ENCODE measurements around the gene PLEK. TPM values are rescaled to one million over a fixed set of nuclear protein-coding genes. Genes with fewer than 3 reads are reported as not detected.

The PLEK gene
- total RNA-seq, 4 donors from 2014 or later, result under 0.01 to 7.5 (median 3.4) TPM

DNA sequence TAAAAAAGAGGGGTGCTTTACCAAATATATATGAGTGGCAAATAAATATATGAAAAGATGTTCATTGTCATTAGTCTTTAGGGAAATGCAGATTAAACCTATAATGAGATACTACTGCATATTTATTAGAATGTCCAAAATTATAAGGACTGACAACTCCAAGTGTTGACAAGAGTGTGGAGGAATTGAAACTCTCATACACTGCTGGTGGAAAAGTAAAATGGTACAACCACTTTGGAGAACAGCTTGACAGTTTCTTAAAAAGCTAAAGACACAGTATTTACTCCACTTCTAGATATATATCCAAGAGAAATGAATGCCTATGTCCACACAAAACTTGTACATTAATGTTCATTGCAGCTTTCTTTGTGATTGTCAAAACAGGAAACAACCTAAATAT is 50.4 kb downstream of the PLEK start:
- intact Hi-C loops (cut with DNase I; ENCODE audit: low total_unique reads), result no loop called here
- no peaks in the 10 kb centered on the region for H3K4me1 ChIP-seq
- no peaks in the 10 kb centered on the region for H3K27me3 ChIP-seq
- no peak overlapping the region for H3K27ac ChIP-seq
- TF ChIP-seq, protein P1, sequence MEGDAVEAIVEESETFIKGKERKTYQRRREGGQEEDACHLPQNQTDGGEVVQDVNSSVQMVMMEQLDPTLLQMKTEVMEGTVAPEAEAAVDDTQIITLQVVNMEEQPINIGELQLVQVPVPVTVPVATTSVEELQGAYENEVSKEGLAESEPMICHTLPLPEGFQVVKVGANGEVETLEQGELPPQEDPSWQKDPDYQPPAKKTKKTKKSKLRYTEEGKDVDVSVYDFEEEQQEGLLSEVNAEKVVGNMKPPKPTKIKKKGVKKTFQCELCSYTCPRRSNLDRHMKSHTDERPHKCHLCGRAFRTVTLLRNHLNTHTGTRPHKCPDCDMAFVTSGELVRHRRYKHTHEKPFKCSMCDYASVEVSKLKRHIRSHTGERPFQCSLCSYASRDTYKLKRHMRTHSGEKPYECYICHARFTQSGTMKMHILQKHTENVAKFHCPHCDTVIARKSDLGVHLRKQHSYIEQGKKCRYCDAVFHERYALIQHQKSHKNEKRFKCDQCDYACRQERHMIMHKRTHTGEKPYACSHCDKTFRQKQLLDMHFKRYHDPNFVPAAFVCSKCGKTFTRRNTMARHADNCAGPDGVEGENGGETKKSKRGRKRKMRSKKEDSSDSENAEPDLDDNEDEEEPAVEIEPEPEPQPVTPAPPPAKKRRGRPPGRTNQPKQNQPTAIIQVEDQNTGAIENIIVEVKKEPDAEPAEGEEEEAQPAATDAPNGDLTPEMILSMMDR (IDR thresholded peaks at IDR 0.05), result no peak
- no peak for TF ChIP-seq POLR2A (IDR thresholded peaks at IDR 0.05)
- no peak for DNase-seq
- H3K36me3 ChIP-seq, result no peaks in the 10 kb centered on the region
- H3K4me3 ChIP-seq, result no peak overlapping the region
- no peaks in the 10 kb centered on the region for H3K9me3 ChIP-seq

DNA sequence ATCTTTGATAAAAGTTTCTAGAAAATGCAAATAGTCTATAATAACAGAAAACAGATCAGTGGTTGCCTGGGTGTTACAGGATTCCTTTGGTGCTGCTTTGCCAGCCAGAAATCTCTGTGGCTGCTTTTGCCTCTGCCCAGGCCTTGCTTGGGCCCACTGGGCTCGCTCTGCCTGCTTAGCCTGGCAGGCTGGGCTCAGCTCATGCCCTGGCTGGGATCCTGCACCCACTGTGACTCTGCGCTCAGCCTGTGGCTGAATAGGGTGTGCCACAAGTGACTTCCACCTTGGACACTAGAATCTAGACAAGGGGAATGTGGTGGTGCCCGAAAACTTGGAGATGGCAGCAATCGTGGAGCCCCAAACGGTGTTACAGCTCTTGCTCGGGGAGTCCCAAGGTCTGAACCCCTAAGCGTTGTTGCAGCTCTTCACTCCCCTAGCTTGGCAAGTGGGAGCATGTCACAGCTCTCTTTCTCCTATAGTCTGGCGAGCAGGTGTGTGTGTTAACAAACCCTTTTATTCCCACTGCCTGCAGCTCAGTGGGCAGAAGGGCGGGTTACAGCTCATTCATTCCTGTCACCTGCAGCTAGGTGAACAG is 51.1 kb downstream of the PLEK start:
- Histone ChIP-seq H3K27me3 (no peaks in the 10 kb centered on the region), H3K36me3 (no peaks in the 10 kb centered on the region), H3K9me3 (no peaks in the 10 kb centered on the region), H3K27ac (no peak overlapping the region), H3K4me1 (no peaks in the 10 kb centered on the region), H3K4me3 (no peak overlapping the region)
- DNase-seq, result no peak
- intact Hi-C loops (cut with DNase I; ENCODE audit: low total_unique reads), result no loop called here
- TF ChIP-seq, protein P1 (IDR thresholded peaks at IDR 0.05), result no peak
- no peak for TF ChIP-seq POLR2A (IDR thresholded peaks at IDR 0.05)

DNA sequence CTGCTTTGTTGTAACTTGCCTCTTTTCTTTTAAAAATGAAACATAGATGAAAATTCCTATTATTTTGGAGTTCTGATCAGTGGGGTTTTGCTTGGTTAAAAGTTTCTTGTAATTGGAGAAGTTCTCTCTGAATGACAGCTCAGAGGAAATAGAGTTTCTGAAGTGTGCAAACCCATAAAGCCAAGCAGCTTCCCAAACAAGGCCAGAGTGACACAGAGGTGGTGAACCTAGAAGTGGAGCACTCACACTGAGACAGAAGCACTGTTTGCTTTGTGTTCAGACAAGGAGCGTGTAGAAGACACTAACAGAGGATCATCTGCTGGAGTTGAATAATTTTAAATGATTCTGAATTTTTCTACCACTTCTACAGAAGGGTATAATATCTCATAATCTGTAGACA is 52.8 kb downstream of the PLEK start:
- Histone ChIP-seq H3K36me3 (no peaks in the 10 kb centered on the region), H3K4me1 (no peaks in the 10 kb centered on the region), H3K27me3 (no peaks in the 10 kb centered on the region), H3K27ac (no peak overlapping the region), H3K9me3 (no peaks in the 10 kb centered on the region), H3K4me3 (no peak overlapping the region)
- intact Hi-C loops (cut with DNase I; ENCODE audit: low total_unique reads), result no loop called here
- no peak for TF ChIP-seq POLR2A (IDR thresholded peaks at IDR 0.05)
- TF ChIP-seq, protein P1 (IDR thresholded peaks at IDR 0.05), result no peak
- DNase-seq, result no peak

DNA sequence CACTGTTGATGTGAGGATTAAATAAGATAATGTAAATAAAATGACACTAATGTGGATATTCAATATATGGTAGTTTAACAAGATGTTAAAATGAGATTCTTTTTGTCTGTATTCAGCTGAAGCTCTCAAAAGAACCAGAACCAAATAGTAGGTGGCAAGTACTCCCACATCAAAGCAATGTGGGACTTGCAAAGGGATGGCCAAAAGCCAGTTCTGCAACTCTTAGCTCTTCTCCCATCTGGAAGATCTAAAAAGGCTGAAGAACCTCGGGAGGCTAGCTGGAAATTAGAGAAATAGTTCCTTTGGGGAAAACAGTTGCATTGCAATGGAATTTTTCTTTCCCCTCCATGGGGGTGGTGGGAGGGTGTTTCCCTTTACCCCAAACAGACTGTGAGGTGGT is 53.3 kb downstream of the PLEK start:
- Histone ChIP-seq H3K27me3 (no peaks in the 10 kb centered on the region), H3K36me3 (no peaks in the 10 kb centered on the region), H3K9me3 (no peaks in the 10 kb centered on the region), H3K27ac (no peak overlapping the region), H3K4me1 (no peaks in the 10 kb centered on the region), H3K4me3 (no peak overlapping the region)
- DNase-seq, result no peak
- intact Hi-C loops (cut with DNase I; ENCODE audit: low total_unique reads), result no loop called here
- no peak for TF ChIP-seq POLR2A (IDR thresholded peaks at IDR 0.05)
- TF ChIP-seq, protein P1 (IDR thresholded peaks at IDR 0.05), result no peak

DNA sequence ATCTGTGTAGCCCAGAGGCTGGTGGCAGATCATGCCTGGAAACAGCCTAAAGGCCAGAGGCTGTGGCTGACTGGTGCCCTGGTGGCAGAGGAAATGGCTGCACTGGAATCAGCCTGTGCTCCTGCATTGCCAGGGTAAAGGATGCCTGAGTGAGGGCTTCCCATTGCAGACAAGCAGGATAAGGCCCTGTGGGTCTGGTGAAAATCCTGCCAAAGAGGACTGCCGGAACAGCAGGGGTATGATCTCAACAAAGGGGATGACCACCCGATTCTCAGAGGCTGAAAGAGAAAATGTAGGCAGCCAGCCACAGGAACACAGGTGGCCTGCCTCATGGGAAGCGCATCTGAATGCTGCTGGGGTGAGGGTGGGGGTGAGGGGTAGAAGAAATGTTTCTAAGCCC is 53.8 kb downstream of the PLEK start:
- Histone ChIP-seq H3K4me1 (no peaks in the 10 kb centered on the region), H3K36me3 (no peaks in the 10 kb centered on the region), H3K27me3 (no peaks in the 10 kb centered on the region), H3K27ac (no peak overlapping the region), H3K9me3 (no peaks in the 10 kb centered on the region), H3K4me3 (no peak overlapping the region)
- intact Hi-C loops (cut with DNase I; ENCODE audit: low total_unique reads), result no loop called here
- no peak for DNase-seq
- TF ChIP-seq, protein P1 (IDR thresholded peaks at IDR 0.05), result no peak
- TF ChIP-seq POLR2A (IDR thresholded peaks at IDR 0.05), result no peak

All from uterus (tissue), 4 donors.